Sigmoid colon (tissue), 4 donors: ENCODE results near the gene C11orf68.

Source experiments
- POLR2A ChIP-seq, 2 donors: fragments of 450-650 bp; IDR thresholded peaks; one replicate each; pipeline ENCODE4 v1.6.1; 2016; ENCODE audit warnings: antibody characterized with exemption in 2 of 2, mild to moderate bottlenecking in 2 of 2, moderate library complexity in 2 of 2
- POLR2AphosphoS5 ChIP-seq, 4 donors: sonication (generic); formaldehyde crosslinking; IDR thresholded peaks; one replicate each; pipeline ENCODE4 v1.6.1; 2017; ENCODE audit warnings: antibody characterized with exemption in 4 of 4
- TF ChIP-seq, protein P1 (sequence below), 4 experiments: fragments of 450-650 bp in 3 of 4; fragments of 200-600 bp in 1 of 4; IDR thresholded peaks; one replicate each; pipeline ENCODE4 v1.5.1; 2016 to 2019; ENCODE audit warnings: antibody characterized with exemption in 4 of 4, mild to moderate bottlenecking in 3 of 4, moderate library complexity in 2 of 4

GRCh38 chr11:65946655-65947054, 27.8 kb upstream of the C11orf68 start:
- TF ChIP-seq, protein P1, sequence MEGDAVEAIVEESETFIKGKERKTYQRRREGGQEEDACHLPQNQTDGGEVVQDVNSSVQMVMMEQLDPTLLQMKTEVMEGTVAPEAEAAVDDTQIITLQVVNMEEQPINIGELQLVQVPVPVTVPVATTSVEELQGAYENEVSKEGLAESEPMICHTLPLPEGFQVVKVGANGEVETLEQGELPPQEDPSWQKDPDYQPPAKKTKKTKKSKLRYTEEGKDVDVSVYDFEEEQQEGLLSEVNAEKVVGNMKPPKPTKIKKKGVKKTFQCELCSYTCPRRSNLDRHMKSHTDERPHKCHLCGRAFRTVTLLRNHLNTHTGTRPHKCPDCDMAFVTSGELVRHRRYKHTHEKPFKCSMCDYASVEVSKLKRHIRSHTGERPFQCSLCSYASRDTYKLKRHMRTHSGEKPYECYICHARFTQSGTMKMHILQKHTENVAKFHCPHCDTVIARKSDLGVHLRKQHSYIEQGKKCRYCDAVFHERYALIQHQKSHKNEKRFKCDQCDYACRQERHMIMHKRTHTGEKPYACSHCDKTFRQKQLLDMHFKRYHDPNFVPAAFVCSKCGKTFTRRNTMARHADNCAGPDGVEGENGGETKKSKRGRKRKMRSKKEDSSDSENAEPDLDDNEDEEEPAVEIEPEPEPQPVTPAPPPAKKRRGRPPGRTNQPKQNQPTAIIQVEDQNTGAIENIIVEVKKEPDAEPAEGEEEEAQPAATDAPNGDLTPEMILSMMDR (IDR thresholded peaks at IDR 0.05): no peak
- TF ChIP-seq POLR2A (IDR thresholded peaks at IDR 0.05) (no peak), POLR2AphosphoS5 (IDR thresholded peaks at IDR 0.05) (no peak)
